Fibroblast of the aortic adventitia (primary cell): ENCODE results near the gene CPZ. TPM values are rescaled to one million over a fixed set of nuclear protein-coding genes. Genes with fewer than 3 reads are reported as not detected.

Source experiments
- DNase-seq: peaks from one replicate; pipeline ENCODE4 v3.0.0-alpha.2; 2010; ENCODE audit warnings: low read depth
- H3K4me3 ChIP-seq: 2 replicates; pipeline ENCODE4 v1.5.1; 2011; ENCODE audit warnings: low read depth, mild to moderate bottlenecking, control low read depth, low read length, moderate library complexity
- total RNA-seq: library from RNA; depleted of rRNA; stranded (reverse); fragments of >200 nt; gene quantifications from 2 replicates; pipeline ENCODE4 v1.2.3, GENCODE V29; 2012; ENCODE audit warnings: low replicate concordance
- TF ChIP-seq, protein P1 (sequence below): IDR thresholded peaks from 2 replicates; pipeline ENCODE4 v1.5.1; 2011; ENCODE audit warnings: mild to moderate bottlenecking, low read length, control low read depth, inconsistent platforms; ENCODE audit not compliant: insufficient read depth

Gene CPZ
- total RNA-seq, 1 donor = 7.0 TPM

GRCh38 chr4:8552024-8552423 is 40.5 kb upstream of the CPZ start:
- TF ChIP-seq, protein P1, sequence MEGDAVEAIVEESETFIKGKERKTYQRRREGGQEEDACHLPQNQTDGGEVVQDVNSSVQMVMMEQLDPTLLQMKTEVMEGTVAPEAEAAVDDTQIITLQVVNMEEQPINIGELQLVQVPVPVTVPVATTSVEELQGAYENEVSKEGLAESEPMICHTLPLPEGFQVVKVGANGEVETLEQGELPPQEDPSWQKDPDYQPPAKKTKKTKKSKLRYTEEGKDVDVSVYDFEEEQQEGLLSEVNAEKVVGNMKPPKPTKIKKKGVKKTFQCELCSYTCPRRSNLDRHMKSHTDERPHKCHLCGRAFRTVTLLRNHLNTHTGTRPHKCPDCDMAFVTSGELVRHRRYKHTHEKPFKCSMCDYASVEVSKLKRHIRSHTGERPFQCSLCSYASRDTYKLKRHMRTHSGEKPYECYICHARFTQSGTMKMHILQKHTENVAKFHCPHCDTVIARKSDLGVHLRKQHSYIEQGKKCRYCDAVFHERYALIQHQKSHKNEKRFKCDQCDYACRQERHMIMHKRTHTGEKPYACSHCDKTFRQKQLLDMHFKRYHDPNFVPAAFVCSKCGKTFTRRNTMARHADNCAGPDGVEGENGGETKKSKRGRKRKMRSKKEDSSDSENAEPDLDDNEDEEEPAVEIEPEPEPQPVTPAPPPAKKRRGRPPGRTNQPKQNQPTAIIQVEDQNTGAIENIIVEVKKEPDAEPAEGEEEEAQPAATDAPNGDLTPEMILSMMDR = no peak

DNA sequence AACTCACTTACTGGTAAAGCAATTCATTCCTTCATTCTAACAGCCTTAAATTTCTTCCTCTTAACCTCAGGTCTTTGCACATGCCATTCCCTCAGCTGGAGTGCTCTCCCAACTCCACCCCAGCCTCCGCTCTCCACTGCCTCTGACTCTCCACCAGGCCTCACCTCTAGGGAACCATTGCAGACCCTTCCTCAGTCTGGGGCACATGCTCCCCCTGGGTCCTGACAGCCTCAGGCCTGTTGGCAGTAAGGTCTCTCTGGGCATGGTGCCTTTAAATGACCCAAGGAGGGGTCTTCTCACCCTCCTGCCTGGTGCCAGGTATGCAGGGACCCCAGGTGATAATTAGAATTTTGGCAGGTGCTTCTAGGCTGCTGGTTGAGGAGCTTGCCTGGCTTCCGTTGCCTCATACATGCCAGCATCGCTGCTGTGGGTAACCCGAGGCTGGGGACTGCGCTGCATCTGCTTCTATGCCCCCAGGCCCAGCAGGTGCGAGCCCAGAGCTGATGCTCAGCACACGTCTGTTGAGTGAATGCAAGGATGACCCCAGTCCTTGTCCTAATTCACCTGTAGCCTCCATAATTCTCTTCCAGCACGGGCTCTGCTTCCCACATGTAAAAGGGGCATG is 39.9 kb upstream of the CPZ start:
- H3K4me3 ChIP-seq = no peak overlapping the region
- TF ChIP-seq, protein P1 = no peak
- DNase-seq = no peak

More at GRCh38 chr4:8552024-8552423, 40.5 kb upstream of the CPZ start:
- no peak overlapping the region for H3K4me3 ChIP-seq
- no peak for DNase-seq

- no peak for DNase-seq
- no peak overlapping the region for H3K4me3 ChIP-seq
- TF ChIP-seq, protein P1 = no peak
Measured at GRCh38 chr4:8553216-8553615, 39.3 kb upstream of the CPZ start.

GRCh38 chr4:8553991-8554405 is 38.6 kb upstream of the CPZ start:
- TF ChIP-seq, protein P1 = no peak
- DNase-seq = no peak
- no peak overlapping the region for H3K4me3 ChIP-seq

GRCh38 chr4:8554555-8555100 is 37.9 kb upstream of the CPZ start:
- H3K4me3 ChIP-seq = no peak overlapping the region
- DNase-seq = no peak
- TF ChIP-seq, protein P1 = no peak

GRCh38 chr4:8555716-8556115 is 36.8 kb upstream of the CPZ start:
- no peak for DNase-seq
- TF ChIP-seq, protein P1 = no peak
- no peak overlapping the region for H3K4me3 ChIP-seq
